ENCODE data around the gene TVP23A.

Gene TVP23A

DNA sequence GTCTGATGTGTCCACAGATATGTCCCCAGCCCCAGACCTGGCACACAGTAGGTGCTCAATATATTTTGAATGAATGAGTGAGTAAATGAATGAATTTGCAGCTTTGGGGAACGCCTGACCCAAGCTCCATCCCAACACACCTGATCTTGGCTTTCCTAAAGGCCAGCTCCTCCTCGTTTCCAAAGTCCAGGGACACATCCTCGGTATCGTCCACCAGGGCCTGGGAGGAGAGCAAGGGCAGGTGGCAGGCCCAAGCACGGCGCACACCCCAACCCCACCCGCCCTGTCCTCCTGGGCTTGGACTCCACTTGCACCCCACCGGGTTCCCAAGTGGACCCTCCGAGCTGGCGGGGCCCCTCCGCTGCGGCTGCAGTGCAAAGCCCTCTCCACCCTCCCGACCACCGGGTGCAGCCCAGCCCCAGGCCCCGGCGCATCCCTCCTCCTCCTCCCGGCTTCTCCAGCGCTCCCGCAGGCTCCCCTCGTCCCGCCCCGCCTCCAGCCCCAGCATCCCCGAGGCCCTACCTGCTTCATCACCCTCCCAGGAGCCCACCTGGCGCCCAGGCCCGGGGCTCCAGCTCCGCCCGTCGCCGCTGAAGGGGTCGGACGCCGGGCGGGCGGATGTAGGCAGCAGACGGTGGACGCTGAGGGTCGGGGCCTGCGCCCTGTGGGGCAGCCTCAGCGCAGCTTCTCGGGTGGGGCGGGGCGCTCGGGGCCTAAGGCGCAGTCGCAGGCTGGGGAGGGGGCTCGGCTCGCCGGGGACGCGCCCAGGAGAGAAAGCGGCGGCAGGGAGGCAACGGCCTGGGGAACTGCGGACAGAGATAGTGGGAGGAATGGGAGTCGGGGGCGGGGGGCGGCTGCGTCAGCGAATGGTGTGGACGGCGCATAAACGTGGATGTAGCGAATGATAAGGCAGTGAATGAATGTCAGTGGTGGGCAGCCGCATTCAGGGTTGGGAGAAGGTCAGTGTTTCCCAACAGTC is at the start of gene TVP23A:
Gene TVP23A, minus strand, starts transcription at position 832 of the 979 bp plus-strand sequence. Its CDS starts 301 bp downstream, at position 531.
- no peak for DNase-seq

GRCh38 chr16:10868104-10868595 is 49.6 kb upstream of the TVP23A start:
- no peak for DNase-seq

DNA sequence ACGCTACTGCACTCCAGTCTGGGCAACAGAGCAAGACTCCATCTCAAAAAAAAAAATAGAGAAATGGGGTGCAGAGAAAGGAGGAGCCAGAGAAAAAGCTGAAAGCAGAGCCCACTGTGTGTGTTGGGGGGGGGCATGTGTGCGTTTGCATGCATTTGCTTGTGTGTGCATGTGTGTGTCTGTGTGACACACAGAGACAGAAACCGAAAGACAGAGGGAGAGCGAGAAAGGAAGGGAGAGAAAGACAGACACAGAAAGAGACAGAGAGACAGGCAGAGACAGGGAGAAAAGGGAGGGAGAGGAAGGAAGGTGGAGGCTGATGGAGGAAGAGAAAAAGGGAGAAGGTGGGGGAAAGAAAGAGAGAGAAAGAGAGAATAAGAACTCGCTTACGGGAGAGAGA is 48.6 kb upstream of the TVP23A start:
- no peak for DNase-seq

DNA sequence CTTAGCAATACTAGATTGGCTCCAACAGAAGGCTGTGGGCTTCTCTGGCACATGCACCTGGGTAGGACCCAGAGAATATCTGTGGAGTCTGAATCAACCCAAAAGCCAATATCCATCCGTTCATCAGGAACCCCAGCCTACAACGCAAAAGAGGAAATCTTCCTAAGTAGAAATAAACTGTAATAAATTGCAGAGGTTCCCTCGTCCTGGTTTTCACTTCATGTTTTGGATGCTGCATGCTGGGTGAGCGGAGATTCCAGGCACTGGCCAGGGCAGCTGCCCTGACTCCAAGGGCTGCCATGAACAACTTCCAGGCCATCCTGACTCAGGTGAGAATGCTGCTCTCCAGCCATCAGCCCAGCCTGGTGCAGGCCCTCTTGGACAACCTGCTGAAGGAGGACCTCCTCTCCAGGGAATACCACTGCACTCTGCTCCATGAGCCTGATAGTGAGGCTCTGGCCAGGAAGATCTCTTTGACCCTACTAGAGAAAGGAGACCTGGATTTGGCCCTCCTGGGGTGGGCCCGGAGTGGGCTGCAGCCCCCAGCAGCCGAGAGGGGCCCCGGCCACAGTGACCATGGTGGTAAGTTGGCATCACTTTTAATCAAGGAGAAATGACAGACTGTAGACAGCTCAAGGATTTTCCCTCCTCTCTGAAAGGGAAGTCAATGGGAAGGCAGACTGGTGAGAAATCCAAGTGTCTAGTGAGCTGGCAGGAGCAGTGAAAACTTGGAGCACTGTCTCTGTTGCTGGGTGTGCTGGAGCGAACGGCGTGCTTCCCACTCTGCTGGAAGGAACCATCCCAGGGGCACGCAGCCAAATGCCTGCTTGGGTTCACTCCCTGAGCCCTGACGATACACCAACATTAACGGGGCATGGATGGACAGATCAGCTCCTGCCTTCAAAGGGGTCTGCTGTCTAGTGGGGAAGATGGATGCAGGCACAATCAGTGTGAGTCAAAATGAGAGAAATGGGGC is 47.7 kb upstream of the TVP23A start:
- no peak for DNase-seq

GRCh38 chr16:10862438-10862837 is 43.8 kb upstream of the TVP23A start:
- no peak for DNase-seq

GRCh38 chr16:10859658-10860057 is 41.1 kb upstream of the TVP23A start:
- DNase-seq: no peak

- no peak for DNase-seq
Observed at GRCh38 chr16:10859020-10859419, 40.4 kb upstream of the TVP23A start.

- no peak for DNase-seq
Observed at GRCh38 chr16:10858203-10858602, 39.6 kb upstream of the TVP23A start.

DNA sequence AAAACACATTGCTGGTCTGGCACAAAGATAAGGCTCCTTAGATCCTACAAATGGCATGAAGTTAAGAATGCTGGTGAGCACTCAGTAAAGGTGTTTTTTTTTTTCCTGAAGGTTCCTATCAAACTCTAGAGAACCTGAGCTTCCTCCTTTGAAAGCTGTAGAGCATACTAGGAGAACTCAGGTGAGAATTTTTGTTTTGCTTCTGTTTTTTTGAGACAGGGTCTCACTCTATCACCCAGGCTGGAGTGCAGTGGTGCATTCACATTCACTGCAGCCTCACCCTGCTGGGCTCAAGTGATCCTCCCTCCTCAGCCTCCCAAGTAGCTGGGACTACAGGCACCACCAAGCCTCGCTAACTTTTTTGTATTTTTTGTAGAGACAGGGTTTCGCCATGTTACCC is 37.4 kb upstream of the TVP23A start:
- no peak for DNase-seq

GRCh38 chr16:10852948-10853347 is 34.4 kb upstream of the TVP23A start:
- no peak for DNase-seq

GRCh38 chr16:10852286-10852685 is 33.7 kb upstream of the TVP23A start:
- DNase-seq: no peak

GRCh38 chr16:10851512-10851911 is 32.9 kb upstream of the TVP23A start:
- no peak for DNase-seq

DNA sequence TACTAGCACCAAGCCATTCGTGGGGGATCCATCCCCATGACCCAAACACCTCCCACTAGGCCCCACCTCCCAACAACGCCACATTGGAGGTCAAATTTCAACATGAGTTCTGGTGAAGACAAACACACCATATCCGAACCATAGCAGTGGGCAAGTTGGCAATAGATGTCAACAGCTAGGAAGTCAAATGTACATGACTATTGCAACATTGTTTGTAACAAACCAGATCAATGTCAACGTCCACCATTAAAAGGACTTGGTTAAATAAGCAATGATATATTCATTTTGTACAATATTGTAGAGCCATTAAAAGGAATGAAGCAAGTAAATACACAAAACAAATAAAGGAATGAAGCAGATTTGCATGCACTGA is 31.9 kb upstream of the TVP23A start:
- no peak for DNase-seq

DNA sequence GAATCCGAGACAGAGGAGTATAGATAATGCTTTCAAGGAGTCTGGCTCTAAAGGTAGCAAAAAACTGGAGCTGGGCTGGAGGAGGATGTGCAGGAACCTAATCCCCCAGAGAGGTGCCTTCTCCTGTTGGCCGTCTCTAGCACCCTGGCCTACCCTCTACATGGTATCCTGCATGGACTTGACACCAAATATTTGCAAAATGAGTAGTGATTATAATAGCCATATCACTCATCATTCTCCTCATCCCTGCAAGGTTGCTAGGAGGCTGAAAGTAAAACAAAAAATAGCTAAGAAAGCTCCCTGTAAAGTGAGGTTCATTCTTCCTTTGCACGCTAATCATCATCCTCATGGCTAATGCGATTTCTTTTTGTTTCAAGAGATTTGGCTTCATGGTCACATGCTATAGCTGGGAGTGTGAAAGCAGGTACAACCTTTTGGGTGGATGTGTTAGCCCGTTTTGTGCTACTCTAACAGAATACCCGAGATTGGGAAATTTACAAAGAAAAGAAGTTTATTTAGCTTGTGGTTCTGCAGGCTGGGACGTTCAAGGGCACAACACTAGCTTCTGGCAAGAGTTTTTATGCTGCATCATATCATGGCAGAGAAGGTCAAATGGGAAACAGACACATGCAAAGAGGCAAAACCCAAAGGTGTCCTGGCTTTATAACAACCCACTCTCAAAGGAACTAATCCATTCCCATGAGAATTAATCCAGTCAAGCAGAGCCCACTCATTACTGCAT is 31.3 kb upstream of the TVP23A start:
- DNase-seq: no peak

DNA sequence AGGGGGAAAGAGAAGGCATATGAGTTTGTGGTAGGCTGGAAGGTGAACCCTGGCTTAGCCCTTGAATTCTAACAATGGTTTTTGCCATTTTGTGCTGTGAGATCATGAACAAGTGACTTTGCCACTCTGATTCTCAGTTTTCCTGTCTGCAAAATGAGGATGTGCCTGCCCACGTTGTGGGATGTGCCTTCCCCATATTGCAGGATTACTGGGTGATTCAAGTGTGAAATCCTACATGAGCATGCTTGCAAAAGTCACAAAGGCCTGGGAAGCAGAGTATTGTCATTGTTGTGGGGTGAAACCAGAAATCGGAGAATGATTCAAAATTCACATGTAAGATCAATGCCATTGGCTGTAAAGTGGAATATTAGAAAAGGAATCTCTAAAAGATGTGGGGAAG is 28.6 kb upstream of the TVP23A start:
- no peak for DNase-seq

GRCh38 chr16:10846213-10846998 is 27.8 kb upstream of the TVP23A start:
- DNase-seq: no peak

DNA sequence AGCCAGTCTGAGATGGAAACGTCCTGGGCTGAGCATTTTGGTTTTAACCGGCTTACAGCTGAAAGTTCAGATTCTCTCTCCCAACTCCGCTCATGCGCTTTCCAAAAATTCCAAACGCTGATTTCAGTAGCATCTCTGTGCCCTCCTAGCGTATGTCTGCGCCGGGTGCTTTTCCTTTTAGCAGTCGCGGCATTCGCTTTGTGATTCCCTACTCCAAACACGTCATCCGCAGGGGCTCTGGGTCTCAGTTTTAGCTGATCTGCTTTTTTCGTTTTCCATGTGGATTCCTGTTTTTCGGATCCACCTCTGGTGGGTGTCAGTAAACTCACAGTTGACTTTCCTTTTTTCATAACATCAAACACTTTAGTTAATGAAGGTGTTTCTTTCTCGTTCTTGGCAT is 22.1 kb upstream of the TVP23A start:
- no peak for DNase-seq

DNA sequence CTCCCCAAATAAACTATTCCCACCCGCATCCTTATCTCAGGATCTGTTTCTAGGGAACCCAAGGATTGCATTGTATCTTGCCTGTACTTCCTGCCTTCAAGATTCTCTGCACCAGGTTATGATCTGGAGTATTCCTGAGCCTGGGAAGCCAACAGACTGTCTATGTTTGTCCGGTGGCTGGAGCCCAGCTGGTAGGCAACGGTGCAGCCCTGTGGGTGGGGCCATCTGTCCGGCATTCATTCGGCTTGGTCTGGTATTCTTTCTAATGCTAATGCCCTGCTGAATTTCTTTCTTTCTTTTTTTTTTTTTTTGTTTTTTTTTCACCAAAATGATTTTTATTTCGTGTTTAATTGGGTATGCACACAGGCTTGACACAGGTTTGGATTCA is 20.7 kb upstream of the TVP23A start:
- DNase-seq: no peak

GRCh38 chr16:10838621-10839278 is 20.2 kb upstream of the TVP23A start:
- no peak for DNase-seq

DNA sequence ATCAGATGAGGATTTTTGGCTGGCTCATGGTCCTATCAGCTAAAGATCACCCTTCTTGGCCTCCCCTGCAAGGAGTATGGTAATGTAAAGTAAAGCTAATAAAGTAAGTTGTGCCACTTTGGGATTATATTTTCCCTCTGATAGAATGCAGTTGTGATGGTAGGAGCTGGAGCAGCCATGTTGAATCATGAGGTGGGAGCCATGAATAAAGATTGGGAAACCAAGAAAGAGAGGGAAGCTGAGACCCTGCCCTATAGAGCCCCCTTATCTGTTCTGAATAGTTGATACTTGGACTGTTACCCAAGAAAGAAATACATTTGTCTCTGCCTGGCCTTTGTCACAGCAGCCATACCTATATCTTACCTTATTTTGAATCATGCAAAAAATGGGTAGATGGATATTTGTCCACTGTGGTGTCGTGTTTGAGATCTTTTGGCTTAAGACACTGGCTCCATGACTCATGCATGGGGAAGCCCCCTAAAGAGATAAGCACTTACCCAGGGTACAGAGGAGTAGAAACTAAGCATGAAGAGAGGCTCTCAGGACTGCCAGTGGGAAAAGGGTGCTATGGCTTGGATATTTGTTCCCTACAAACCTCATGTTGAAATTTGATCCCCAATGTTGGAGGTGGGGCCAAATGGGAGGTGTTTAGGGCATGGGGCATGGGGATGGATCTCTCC is 17.7 kb upstream of the TVP23A start:
- DNase-seq: no peak

All from stimulated activated CD4-positive, alpha-beta T cell treated with anti-CD3 and anti-CD28 coated beads, Interleukin-2, amount 100 ng/mL, for 48 hours (primary cell).